ENCODE measurements around the gene AIMP1.

Gene AIMP1

GRCh38 chr4:106365613-106366012, 49.3 kb downstream of the AIMP1 start:
- Histone ChIP-seq H3K9ac (ENCODE audit: low read depth in 1 of 2, low read length in 2 of 2) (no peak overlapping the region), H3K27me3 (ENCODE audit: control insufficient read depth in 2 of 2, insufficient read depth in 2 of 2, low read length in 2 of 2) (no peaks in the 10 kb centered on the region), H3K36me3 (ENCODE audit: control insufficient read depth in 2 of 2, insufficient read depth in 2 of 2, low read length in 2 of 2) (no peaks in the 10 kb centered on the region), H3K4me3 (ENCODE audit: low read length in 2 of 2) (no peak overlapping the region), H3K27ac (ENCODE audit: low read depth in 2 of 2, low read length in 2 of 2) (no peak overlapping the region), H3K9me3 (ENCODE audit: control insufficient read depth in 2 of 2, low read length in 2 of 2) (no peaks in the 10 kb centered on the region), H3K4me1 (ENCODE audit: control insufficient read depth in 2 of 2, insufficient read depth in 2 of 2, low read length in 2 of 2) (no peaks in the 10 kb centered on the region)

DNA sequence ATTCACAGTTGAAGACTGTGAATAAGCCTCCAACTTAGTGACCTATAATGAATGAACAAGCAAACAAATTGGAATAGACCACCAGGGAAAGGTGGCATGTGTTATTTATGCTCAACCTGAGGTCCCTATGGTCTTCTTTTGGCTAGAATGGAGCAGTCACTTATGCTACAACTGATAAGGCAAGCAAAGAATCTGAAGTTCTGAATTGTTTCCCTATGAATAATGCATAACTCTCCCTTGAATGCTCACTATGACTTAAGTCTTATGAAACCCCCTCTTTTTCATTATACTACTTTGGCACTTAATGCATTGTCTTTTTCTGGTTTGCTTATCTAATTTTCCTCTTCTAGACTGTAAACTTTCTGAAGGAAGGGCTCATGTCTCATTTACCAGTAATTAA, 49.7 kb downstream of the AIMP1 start:
- Histone ChIP-seq H3K4me3 (ENCODE audit: low read length in 2 of 2) (no peak overlapping the region), H3K9me3 (ENCODE audit: control insufficient read depth in 2 of 2, low read length in 2 of 2) (no peaks in the 10 kb centered on the region), H3K27me3 (ENCODE audit: control insufficient read depth in 2 of 2, insufficient read depth in 2 of 2, low read length in 2 of 2) (no peaks in the 10 kb centered on the region), H3K4me1 (ENCODE audit: control insufficient read depth in 2 of 2, insufficient read depth in 2 of 2, low read length in 2 of 2) (no peaks in the 10 kb centered on the region), H3K27ac (ENCODE audit: low read depth in 2 of 2, low read length in 2 of 2) (no peak overlapping the region), H3K36me3 (ENCODE audit: control insufficient read depth in 2 of 2, insufficient read depth in 2 of 2, low read length in 2 of 2) (no peaks in the 10 kb centered on the region), H3K9ac (ENCODE audit: low read depth in 1 of 2, low read length in 2 of 2) (no peak overlapping the region)

DNA sequence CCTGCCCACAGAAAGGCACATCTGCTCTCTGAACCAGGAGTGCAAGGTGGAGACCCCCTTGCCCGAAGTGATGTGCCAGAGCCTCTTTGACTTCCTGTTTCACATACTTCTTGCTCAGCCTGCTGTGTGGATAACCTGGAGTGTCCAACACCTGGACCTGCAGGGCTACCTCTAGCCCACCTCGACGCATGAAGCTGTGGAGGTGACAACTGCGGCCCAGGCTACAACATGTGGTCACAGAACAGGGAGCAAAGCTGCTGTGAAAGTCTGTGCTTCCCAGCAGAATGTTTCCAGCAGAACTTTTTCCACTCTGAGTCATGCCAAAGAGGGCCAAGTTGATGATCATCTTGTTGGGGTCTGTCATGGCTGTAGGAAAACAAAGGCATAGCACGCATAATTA, 50.7 kb downstream of the AIMP1 start:
- no peaks in the 10 kb centered on the region for H3K27me3 ChIP-seq (ENCODE audit: control insufficient read depth in 2 of 2, insufficient read depth in 2 of 2, low read length in 2 of 2)
- no peak overlapping the region for H3K4me3 ChIP-seq (ENCODE audit: low read length in 2 of 2)
- H3K9me3 ChIP-seq (ENCODE audit: control insufficient read depth in 2 of 2, low read length in 2 of 2), result no peaks in the 10 kb centered on the region
- H3K27ac ChIP-seq (ENCODE audit: low read depth in 2 of 2, low read length in 2 of 2), result no peak overlapping the region
- H3K9ac ChIP-seq (ENCODE audit: low read depth in 1 of 2, low read length in 2 of 2), result no peak overlapping the region
- H3K4me1 ChIP-seq (ENCODE audit: control insufficient read depth in 2 of 2, insufficient read depth in 2 of 2, low read length in 2 of 2), result no peaks in the 10 kb centered on the region
- H3K36me3 ChIP-seq (ENCODE audit: control insufficient read depth in 2 of 2, insufficient read depth in 2 of 2, low read length in 2 of 2), result no peaks in the 10 kb centered on the region

- H3K27me3 ChIP-seq (ENCODE audit: control insufficient read depth in 2 of 2, insufficient read depth in 2 of 2, low read length in 2 of 2), result no peaks in the 10 kb centered on the region
- H3K27ac ChIP-seq (ENCODE audit: low read depth in 2 of 2, low read length in 2 of 2), result no peak within 1 kb of the TSS
- no peak within 1 kb of the TSS for H3K9ac ChIP-seq (ENCODE audit: low read depth in 1 of 2, low read length in 2 of 2)
- no peaks in the 10 kb centered on the region for H3K36me3 ChIP-seq (ENCODE audit: control insufficient read depth in 2 of 2, insufficient read depth in 2 of 2, low read length in 2 of 2)
- H3K4me3 ChIP-seq (ENCODE audit: low read length in 2 of 2), result no peak within 1 kb of the TSS
- no peaks in the 10 kb centered on the region for H3K9me3 ChIP-seq (ENCODE audit: control insufficient read depth in 2 of 2, low read length in 2 of 2)
- no peaks in the 10 kb centered on the region for H3K4me1 ChIP-seq (ENCODE audit: control insufficient read depth in 2 of 2, insufficient read depth in 2 of 2, low read length in 2 of 2)
Observed at GRCh38 chr4:106368678-106369077, 52.3 kb downstream of the AIMP1 start, which contains the start of gene GIMD1. Gene GIMD1, minus strand, starts transcription at chr4:106368778. Its CDS starts 1,343 bp downstream, at chr4:106367435.

- no peaks in the 10 kb centered on the region for H3K9me3 ChIP-seq (ENCODE audit: control insufficient read depth in 2 of 2, low read length in 2 of 2)
- H3K27ac ChIP-seq (ENCODE audit: low read depth in 2 of 2, low read length in 2 of 2), result no peak overlapping the region
- H3K9ac ChIP-seq (ENCODE audit: low read depth in 1 of 2, low read length in 2 of 2), result no peak overlapping the region
- no peak overlapping the region for H3K4me3 ChIP-seq (ENCODE audit: low read length in 2 of 2)
- no peaks in the 10 kb centered on the region for H3K27me3 ChIP-seq (ENCODE audit: control insufficient read depth in 2 of 2, insufficient read depth in 2 of 2, low read length in 2 of 2)
- H3K36me3 ChIP-seq (ENCODE audit: control insufficient read depth in 2 of 2, insufficient read depth in 2 of 2, low read length in 2 of 2), result no peaks in the 10 kb centered on the region
- H3K4me1 ChIP-seq (ENCODE audit: control insufficient read depth in 2 of 2, insufficient read depth in 2 of 2, low read length in 2 of 2), result no peaks in the 10 kb centered on the region
Observed at GRCh38 chr4:106369456-106370060, 53.2 kb downstream of the AIMP1 start.

DNA sequence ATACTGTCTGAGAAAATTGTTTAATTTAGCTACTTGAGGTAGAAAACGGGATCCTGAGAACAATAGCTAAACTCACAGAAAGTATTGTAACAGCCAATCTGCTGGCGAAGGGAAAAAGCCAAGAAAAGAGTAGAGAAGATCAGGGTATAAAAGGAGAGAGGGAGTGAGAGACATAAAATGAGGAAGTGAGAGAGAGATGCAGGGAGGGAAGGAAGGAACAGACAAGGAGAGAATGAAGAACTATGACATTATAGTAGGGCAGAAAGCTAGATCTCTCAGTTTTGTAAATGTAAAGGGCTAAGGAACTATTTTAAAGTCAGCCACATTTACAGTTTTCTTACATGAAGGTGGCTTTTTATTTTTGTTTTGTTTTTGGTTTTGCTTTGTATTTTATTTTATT, 53.9 kb downstream of the AIMP1 start:
- no peaks in the 10 kb centered on the region for H3K36me3 ChIP-seq (ENCODE audit: control insufficient read depth in 2 of 2, insufficient read depth in 2 of 2, low read length in 2 of 2)
- H3K9ac ChIP-seq (ENCODE audit: low read depth in 1 of 2, low read length in 2 of 2), result no peak overlapping the region
- H3K4me1 ChIP-seq (ENCODE audit: control insufficient read depth in 2 of 2, insufficient read depth in 2 of 2, low read length in 2 of 2), result no peaks in the 10 kb centered on the region
- no peaks in the 10 kb centered on the region for H3K9me3 ChIP-seq (ENCODE audit: control insufficient read depth in 2 of 2, low read length in 2 of 2)
- H3K4me3 ChIP-seq (ENCODE audit: low read length in 2 of 2), result no peak overlapping the region
- H3K27me3 ChIP-seq (ENCODE audit: control insufficient read depth in 2 of 2, insufficient read depth in 2 of 2, low read length in 2 of 2), result no peaks in the 10 kb centered on the region
- H3K27ac ChIP-seq (ENCODE audit: low read depth in 2 of 2, low read length in 2 of 2), result no peak overlapping the region

DNA sequence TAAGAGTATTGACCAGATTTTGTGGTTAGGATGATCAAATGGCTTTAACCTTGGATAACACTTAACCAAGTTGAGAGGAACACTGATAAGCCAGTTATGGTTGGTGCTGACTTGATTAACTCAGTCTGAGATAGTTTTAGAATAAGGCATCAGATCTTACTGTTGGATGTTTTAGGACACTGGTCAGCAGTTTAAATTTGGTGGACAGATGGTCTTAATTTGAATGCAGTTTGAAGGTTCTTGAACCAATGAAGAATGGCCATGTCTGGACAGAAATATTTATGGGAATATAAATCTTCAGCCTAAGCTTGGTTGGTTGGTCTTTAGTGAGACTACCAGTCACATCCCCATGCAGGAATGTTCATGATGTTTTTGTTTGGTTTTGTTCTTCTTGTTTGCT, 54.8 kb downstream of the AIMP1 start:
- H3K27ac ChIP-seq (ENCODE audit: low read depth in 2 of 2, low read length in 2 of 2), result no peak overlapping the region
- no peaks in the 10 kb centered on the region for H3K36me3 ChIP-seq (ENCODE audit: control insufficient read depth in 2 of 2, insufficient read depth in 2 of 2, low read length in 2 of 2)
- H3K27me3 ChIP-seq (ENCODE audit: control insufficient read depth in 2 of 2, insufficient read depth in 2 of 2, low read length in 2 of 2), result no peaks in the 10 kb centered on the region
- H3K4me3 ChIP-seq (ENCODE audit: low read length in 2 of 2), result no peak overlapping the region
- no peaks in the 10 kb centered on the region for H3K9me3 ChIP-seq (ENCODE audit: control insufficient read depth in 2 of 2, low read length in 2 of 2)
- H3K4me1 ChIP-seq (ENCODE audit: control insufficient read depth in 2 of 2, insufficient read depth in 2 of 2, low read length in 2 of 2), result no peaks in the 10 kb centered on the region
- no peak overlapping the region for H3K9ac ChIP-seq (ENCODE audit: low read depth in 1 of 2, low read length in 2 of 2)

DNA sequence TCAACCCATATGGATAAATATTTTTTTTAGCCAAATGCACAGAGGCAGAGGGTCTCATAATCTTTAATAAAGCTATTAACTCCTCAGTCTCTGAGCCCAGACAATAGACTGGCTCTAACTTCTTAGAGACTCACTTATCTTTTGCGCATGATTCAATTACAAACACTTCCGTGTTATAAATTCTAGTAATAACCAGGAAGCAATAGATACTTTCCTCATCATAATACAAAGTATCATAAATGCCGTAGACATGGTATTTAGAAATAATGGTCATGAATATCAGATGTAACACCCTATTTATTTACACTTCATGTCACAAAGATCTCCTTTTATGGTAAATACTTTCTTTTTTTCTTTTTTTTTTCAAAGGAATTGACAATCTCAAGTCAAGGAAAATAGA, 56.7 kb downstream of the AIMP1 start:
- H3K9me3 ChIP-seq (ENCODE audit: control insufficient read depth in 2 of 2, low read length in 2 of 2), result no peaks in the 10 kb centered on the region
- H3K27ac ChIP-seq (ENCODE audit: low read depth in 2 of 2, low read length in 2 of 2), result no peak overlapping the region
- H3K27me3 ChIP-seq (ENCODE audit: control insufficient read depth in 2 of 2, insufficient read depth in 2 of 2, low read length in 2 of 2), result no peaks in the 10 kb centered on the region

DNA sequence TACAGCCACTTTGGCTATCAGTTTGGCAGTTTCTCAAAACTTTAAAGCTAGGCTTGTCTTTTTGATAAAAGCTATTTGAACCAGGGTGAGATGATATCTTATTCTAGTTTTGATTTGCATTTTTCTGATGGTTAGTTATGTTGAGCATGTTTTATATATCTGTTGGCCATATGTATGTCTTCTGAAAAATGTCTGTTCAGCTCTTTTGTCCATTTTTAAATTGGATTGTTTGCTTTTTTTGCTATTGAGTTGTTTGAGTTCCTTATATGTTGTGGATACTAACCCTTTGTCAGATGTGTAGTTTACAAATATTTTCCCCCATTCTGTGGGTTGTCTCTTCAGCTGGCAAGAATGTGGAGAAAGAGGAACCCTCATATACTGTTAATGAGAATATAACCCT, 63.8 kb downstream of the AIMP1 start:
- Histone ChIP-seq H3K9ac (ENCODE audit: low read depth in 1 of 2, low read length in 2 of 2) (no peak overlapping the region), H3K9me3 (ENCODE audit: control insufficient read depth in 2 of 2, low read length in 2 of 2) (no peaks in the 10 kb centered on the region), H3K4me3 (ENCODE audit: low read length in 2 of 2) (no peak overlapping the region)

More for the DNA sequence above, 56.7 kb downstream of the AIMP1 start:
- no peaks in the 10 kb centered on the region for H3K4me1 ChIP-seq (ENCODE audit: control insufficient read depth in 2 of 2, insufficient read depth in 2 of 2, low read length in 2 of 2)
- H3K9ac ChIP-seq (ENCODE audit: low read depth in 1 of 2, low read length in 2 of 2), result no peak overlapping the region
- no peaks in the 10 kb centered on the region for H3K36me3 ChIP-seq (ENCODE audit: control insufficient read depth in 2 of 2, insufficient read depth in 2 of 2, low read length in 2 of 2)
- no peak overlapping the region for H3K4me3 ChIP-seq (ENCODE audit: low read length in 2 of 2)

DNA sequence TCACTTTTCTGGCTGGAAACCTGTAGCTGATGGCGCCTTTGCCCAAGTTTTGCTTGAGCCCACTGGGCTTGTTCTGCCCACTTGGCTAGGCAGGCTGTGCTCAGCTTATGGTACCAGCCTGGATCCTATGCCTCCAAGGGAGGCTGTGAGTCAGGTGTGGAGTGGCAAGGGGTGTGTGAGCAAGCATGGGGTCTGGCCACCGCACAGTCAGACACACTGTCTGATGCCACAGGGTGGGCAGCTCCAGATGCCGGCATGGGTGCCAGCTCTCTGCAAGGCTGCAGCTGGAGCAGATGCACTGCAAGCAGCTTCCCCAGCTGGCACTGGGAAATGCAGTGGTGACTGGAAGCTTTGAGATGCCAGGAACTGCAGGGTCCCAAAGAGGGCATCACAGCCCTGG, 68.5 kb downstream of the AIMP1 start:
- Histone ChIP-seq H3K27me3 (ENCODE audit: control insufficient read depth in 2 of 2, insufficient read depth in 2 of 2, low read length in 2 of 2) (no peaks in the 10 kb centered on the region), H3K4me1 (ENCODE audit: control insufficient read depth in 2 of 2, insufficient read depth in 2 of 2, low read length in 2 of 2) (no peaks in the 10 kb centered on the region), H3K9ac (ENCODE audit: low read depth in 1 of 2, low read length in 2 of 2) (no peak overlapping the region), H3K36me3 (ENCODE audit: control insufficient read depth in 2 of 2, insufficient read depth in 2 of 2, low read length in 2 of 2) (no peaks in the 10 kb centered on the region), H3K27ac (ENCODE audit: low read depth in 2 of 2, low read length in 2 of 2) (no peak overlapping the region), H3K9me3 (ENCODE audit: control insufficient read depth in 2 of 2, low read length in 2 of 2) (no peaks in the 10 kb centered on the region), H3K4me3 (ENCODE audit: low read length in 2 of 2) (no peak overlapping the region)

More for the DNA sequence above, 63.8 kb downstream of the AIMP1 start:
- Histone ChIP-seq H3K36me3 (ENCODE audit: control insufficient read depth in 2 of 2, insufficient read depth in 2 of 2, low read length in 2 of 2) (no peaks in the 10 kb centered on the region), H3K4me1 (ENCODE audit: control insufficient read depth in 2 of 2, insufficient read depth in 2 of 2, low read length in 2 of 2) (no peaks in the 10 kb centered on the region), H3K27me3 (ENCODE audit: control insufficient read depth in 2 of 2, insufficient read depth in 2 of 2, low read length in 2 of 2) (no peaks in the 10 kb centered on the region), H3K27ac (ENCODE audit: low read depth in 2 of 2, low read length in 2 of 2) (no peak overlapping the region)

Measured in mucosa of rectum (tissue), 2 donors.